ENCODE data around the gene SH2B2.

Gene SH2B2

GRCh38 chr7:102286237-102287110 lies at the start of gene SH2B2:
Gene SH2B2, plus strand, starts transcription at chr7:102286868. Its CDS starts 13,683 bp downstream, at chr7:102300551.
- DNase-seq (ENCODE audit: low read depth, low spot score) = no peak

- no peak for DNase-seq (ENCODE audit: low read depth, low spot score)
Measured at GRCh38 chr7:102239206-102239820, 47.4 kb upstream of the SH2B2 start.

DNA sequence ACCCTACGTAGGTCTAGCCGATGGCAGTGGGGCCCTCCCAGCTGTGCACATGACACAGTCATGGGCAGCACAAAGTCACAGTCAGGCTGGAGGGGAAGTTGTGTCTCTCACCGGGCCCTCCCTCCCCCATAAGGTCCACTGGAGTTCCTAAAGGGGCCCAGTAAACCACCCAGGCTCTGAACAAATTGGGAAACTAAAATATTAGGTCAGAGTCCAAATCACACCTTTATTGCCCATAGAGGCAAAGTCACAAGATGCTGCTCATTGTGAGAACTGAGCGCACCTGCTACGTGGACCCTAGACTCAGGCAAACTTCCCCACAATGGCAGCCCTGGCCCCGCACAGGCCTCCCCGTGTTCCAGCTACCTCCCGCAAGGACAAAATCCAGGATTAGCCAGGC lies 45.2 kb upstream of the SH2B2 start:
- no peak for DNase-seq (ENCODE audit: low read depth, low spot score)

DNA sequence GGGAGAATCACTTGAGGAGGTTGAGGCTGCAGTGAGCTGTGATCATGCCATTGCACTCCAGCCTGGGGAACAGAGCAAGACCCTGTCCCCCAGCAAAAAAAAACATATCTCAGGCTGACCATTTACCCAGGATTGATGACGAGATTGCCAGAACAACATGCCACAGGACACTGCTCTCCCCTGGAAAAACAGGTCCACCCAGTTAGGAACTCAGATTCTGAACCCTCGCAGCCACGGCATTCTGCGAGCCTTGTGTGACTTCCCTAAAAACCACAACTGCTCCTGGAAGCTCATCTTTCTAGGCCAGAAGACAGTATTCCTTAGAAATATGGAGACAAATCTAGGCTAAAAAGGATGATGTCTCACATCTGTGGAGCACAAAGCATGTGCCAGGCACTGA lies 42.1 kb upstream of the SH2B2 start:
- no peak for DNase-seq (ENCODE audit: low read depth, low spot score)

DNA sequence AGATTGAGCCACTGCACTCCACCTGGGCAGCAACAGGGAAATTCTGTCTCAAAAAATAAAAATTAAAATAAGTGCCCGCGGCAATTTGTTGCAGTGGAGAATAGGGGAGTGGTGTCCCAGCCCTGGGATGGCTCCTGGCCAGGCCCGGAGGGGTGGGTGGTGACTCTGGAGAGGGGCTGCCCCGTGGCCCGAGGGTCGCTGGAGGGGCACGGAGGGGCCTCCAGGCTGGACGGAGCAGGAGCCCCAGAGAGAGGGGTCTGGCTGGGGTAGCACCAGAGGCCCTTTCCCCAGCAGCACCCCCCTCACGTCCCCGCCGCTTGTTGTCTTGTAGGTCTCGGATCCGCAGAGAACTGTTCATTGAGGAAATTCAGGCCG lies 38.6 kb upstream of the SH2B2 start:
- DNase-seq (ENCODE audit: low read depth, low spot score) = no peak

GRCh38 chr7:102248456-102249395 lies 37.9 kb upstream of the SH2B2 start:
- DNase-seq (ENCODE audit: low read depth, low spot score) = no peak

GRCh38 chr7:102251531-102252365 lies 34.9 kb upstream of the SH2B2 start:
- DNase-seq (ENCODE audit: low read depth, low spot score) = no peak

- no peak for DNase-seq (ENCODE audit: low read depth, low spot score)
Measured at GRCh38 chr7:102252366-102252982, 34.2 kb upstream of the SH2B2 start.

DNA sequence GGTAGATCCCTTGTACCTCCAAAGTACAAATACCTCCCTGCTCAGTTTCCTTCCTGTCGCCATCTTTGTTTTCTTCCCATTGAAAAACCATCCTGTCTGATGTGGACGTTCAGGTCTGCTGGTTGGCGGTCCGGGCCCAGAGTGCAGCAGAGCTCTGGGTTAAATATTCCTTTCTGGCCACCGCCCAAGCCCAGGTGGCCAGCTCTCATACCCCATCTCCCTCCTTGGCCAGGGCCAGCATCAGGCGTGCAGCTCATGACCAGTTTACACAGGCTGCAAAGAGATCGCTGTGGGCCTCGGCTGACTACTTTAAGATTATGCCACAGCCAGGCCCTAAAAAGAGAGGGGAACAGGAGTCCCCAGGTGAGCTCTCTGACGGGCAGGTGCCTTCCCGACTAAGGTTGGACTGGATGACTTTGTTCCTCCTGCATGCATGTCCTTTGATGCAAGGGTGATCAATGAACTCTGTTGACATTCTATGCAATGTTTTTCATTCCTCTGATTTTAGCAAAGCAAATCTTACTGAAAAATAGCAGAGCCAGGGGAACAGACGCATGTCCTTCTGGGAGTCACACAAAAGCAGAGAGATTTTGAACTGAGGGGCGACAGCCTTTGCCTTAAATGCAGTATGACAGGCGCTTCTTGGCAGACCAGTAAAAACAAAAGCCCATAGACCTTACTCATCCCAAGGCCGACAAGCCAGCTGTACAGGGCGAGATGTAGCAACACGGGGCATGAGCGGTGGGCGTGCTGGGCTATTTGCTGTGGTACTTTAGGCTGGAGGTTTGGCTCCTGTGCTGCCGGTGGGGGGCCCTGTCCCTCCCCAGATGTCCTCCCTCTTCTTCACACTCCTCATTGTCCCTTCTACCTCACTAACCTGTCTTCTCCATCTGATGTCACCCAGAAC lies 33.3 kb upstream of the SH2B2 start:
- no peak for DNase-seq (ENCODE audit: low read depth, low spot score)

DNA sequence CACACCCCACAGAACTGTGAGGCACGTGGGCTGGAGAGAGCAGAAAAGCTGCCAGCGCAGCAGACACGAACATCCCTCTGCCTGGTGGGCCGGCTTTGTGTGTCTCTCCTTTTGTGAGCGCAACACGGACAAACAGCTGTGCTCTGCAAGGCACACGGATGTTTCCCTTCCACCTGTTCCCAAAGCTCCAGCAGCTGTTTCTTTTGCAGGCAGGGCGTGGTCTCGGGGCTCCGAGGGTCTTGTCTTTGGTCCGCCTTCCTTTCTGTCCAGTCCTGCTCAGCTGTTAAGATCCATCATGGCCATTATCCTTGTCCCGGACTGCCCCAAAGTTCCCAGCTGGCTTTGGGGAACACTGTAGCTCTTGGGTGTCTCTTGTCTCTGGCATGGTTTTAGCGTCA lies 32.7 kb upstream of the SH2B2 start:
- DNase-seq (ENCODE audit: low read depth, low spot score) = no peak

DNA sequence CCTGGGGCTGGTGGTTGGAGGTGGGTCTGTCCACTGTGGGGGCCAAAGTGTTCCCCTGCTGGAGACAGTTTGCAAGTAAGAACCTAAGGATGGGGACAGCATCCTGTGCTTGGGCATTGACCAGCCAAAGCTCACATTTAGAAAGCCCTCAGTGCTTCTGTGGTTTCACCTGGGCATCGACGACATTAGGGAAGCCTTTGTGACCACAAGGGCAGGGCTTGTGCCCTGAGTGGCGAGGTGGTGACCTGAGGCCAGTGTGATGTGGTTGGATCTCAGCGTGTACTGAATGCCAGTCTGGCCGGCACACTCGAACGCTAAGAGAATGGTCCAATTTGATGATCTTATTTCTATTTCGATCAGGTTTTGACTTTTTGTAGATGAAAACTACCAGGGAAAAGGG lies 32.1 kb upstream of the SH2B2 start:
- no peak for DNase-seq (ENCODE audit: low read depth, low spot score)

- no peak for DNase-seq (ENCODE audit: low read depth, low spot score)
Measured at GRCh38 chr7:102255501-102255900, 31.2 kb upstream of the SH2B2 start.

- DNase-seq (ENCODE audit: low read depth, low spot score) = no peak
Measured at GRCh38 chr7:102255916-102256315, 30.8 kb upstream of the SH2B2 start.

GRCh38 chr7:102258073-102258748 lies 28.5 kb upstream of the SH2B2 start:
- DNase-seq (ENCODE audit: low read depth, low spot score) = no peak

DNA sequence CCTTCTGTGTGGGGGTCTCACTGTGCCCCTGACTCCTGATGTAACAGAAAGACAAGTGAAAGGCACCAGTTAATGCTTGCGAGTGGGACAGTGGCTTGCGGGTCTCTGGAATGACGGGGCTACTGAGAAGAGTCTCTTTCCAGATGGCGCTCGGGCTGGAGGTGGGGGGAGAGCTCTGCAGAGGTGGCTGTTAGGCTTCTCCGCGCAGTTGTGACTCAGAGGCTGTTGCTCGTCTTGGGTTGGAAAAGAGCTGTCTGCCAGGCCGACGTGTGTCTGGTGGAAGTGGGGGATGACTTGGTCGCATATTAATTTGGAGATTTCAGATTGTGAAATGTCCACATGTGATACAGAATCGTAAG lies 27.9 kb upstream of the SH2B2 start:
- no peak for DNase-seq (ENCODE audit: low read depth, low spot score)

DNA sequence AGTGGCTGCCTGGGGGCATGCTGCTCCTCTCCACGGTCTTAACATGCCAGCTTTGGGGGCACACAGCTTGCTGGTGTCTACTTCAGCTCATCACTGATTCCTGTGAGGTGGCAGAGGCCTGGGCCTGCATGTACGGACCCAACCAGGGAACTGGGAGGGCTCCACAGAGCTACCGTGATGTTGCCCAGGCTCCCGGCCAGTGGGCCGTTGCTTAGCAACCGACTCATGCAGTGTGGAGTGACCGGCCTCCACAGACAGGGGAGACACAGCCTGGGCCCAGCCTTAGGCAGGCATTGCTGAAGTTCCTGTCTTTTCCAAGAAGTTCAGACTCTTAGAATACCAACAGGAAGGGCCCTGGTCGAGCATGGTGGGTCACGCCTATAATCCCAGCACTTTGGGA lies 25.8 kb upstream of the SH2B2 start:
- DNase-seq (ENCODE audit: low read depth, low spot score) = no peak

GRCh38 chr7:102261451-102261850 lies 25.2 kb upstream of the SH2B2 start:
- DNase-seq (ENCODE audit: low read depth, low spot score) = no peak

DNA sequence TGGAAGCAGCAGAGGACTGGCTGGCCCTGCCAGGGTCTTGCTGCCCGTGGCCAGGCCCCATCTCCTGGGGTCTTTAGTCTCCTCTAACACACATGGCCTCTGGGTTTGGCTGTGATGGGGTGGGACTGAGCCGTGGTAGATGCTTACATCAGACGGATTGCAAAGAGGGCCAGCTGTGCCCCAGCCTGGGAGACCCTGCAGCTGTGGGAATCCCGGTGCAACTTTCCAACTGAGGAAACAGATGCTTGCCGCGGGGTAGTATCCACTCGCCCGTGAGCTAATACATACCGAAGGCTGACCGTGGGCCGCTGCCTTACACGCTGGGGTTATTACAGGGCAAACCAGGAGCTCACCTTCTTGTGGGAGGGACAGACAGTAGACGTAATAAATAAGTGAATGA lies 24.1 kb upstream of the SH2B2 start:
- no peak for DNase-seq (ENCODE audit: low read depth, low spot score)

DNA sequence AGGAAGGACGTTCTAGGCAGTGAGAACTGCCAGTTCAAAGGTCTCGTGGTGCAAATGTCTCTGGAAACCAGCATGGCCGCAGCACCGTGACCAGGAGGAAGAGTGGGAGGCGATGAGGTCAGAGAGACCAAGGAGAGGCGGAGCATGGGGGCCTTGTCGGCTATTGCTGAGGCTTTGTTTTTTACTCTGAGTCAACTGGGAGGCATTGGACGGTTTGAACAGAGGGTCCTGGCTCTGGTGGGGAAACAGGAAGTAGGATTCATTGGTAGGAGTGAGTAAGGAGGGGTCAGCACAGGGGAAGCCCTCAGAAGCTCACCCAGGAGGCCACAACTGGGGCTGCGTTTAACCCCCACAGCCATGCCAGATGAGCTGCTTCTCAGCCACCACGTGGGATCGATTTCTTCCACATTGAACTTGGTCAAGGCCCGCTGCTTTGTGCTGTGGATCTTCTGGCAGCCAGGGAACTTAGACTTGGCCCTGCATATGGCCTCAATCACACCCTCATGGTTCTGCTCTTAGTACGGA lies 22.2 kb upstream of the SH2B2 start:
- no peak for DNase-seq (ENCODE audit: low read depth, low spot score)

Data from smooth muscle cell of the brain vasculature (primary cell).